Aorta (tissue), 5 donors: Measurements from ENCODE around the gene AXDND1. TPM values are rescaled to one million over a fixed set of nuclear protein-coding genes. Genes with fewer than 3 reads are reported as not detected.

Source experiments
- ATAC-seq: fragments of 200-7000 bp; cut with Tn5 transposase; one replicate; pipeline ENCODE4 v1.9.1; 2022; ENCODE audit warnings: moderate library complexity; ENCODE audit not compliant: low FRiP score
- DNase-seq, 2 donors: peaks; one replicate each; pipeline ENCODE4 v3.0.0-alpha.2; 2020
- H3K27ac ChIP-seq, 2 donors: one replicate each; pipeline ENCODE4 v1.5.1; 2013; ENCODE audit warnings: low read length in 2 of 2, mild to moderate bottlenecking in 2 of 2, moderate library complexity in 2 of 2, control low read depth in 1 of 2, inconsistent platforms in 1 of 2, low read depth in 1 of 2
- H3K27me3 ChIP-seq, 2 donors: one replicate each; pipeline ENCODE4 v1.6.1; 2013; ENCODE audit warnings: control low read depth in 1 of 2, low read length in 1 of 2, mild to moderate bottlenecking in 1 of 2, moderate library complexity in 1 of 2; ENCODE audit not compliant: insufficient read depth in 2 of 2, control insufficient read depth in 1 of 2
- H3K36me3 ChIP-seq, 2 donors: one replicate each; pipeline ENCODE4 v1.6.1; 2013; ENCODE audit warnings: control low read depth in 1 of 2, low read length in 1 of 2, mild to moderate bottlenecking in 1 of 2; ENCODE audit not compliant: insufficient read depth in 2 of 2, control insufficient read depth in 1 of 2
- H3K4me1 ChIP-seq, 2 donors: one replicate each; pipeline ENCODE4 v1.6.1; 2013; ENCODE audit warnings: low read length in 2 of 2, control low read depth in 1 of 2, mild to moderate bottlenecking in 1 of 2, moderate library complexity in 1 of 2; ENCODE audit not compliant: insufficient read depth in 2 of 2, control insufficient read depth in 1 of 2
- H3K4me3 ChIP-seq, 2 donors: one replicate each; pipeline ENCODE4 v1.5.1; 2013; ENCODE audit warnings: low read length in 2 of 2, control low read depth in 1 of 2, mild to moderate bottlenecking in 1 of 2
- H3K9me3 ChIP-seq: one replicate; pipeline ENCODE4 v1.6.1; 2013; ENCODE audit warnings: mild to moderate bottlenecking, low read length; ENCODE audit not compliant: control insufficient read depth
- WGBS, 2 donors: extraction: QIAGEN DNeasy Blood & Tissue Kit; methylation state at CpG; one replicate each; pipeline ENCODE4 v1.1.7; 2013; 5-methylcytosine and 5-hydroxymethylcytosine counted together
- intact Hi-C, 2 donors: fragments of 100-400 bp; cut with DNase I; formaldehyde crosslinking; loops; one replicate each; pipeline versions ENCODE4 v1.14.2 to v1.15.0; 2022
- polyA plus RNA-seq, 2 donors: library from polyadenylated mRNA; stranded (reverse); fragments of 200-250 nt; gene quantifications; one replicate each; pipeline ENCODE4 v1.2.3, GENCODE V29; 2013
- total RNA-seq, 2 donors: library from RNA; stranded (reverse); fragmentation: NEBNext Ultra II Directional; extraction: Animal tissue kit (Norgen Biotek cat#: 25700); gene quantifications; one replicate each; pipeline ENCODE4 v1.2.1, GENCODE V29; 2021
- donor health status: healthy with polysubstance abuse.
- donor health status: Bipolar disorder and iron deficiency.
- donor health status: DM: no; HTN: no; CAD: no.
- donor health status: DM: no; HTN: no; CAD: no.
- donor health status: DM: yes; HTN: yes; CAD: no.

The AXDND1 gene
- total and polyA plus RNA-seq, 4 donors, result not detected

DNA sequence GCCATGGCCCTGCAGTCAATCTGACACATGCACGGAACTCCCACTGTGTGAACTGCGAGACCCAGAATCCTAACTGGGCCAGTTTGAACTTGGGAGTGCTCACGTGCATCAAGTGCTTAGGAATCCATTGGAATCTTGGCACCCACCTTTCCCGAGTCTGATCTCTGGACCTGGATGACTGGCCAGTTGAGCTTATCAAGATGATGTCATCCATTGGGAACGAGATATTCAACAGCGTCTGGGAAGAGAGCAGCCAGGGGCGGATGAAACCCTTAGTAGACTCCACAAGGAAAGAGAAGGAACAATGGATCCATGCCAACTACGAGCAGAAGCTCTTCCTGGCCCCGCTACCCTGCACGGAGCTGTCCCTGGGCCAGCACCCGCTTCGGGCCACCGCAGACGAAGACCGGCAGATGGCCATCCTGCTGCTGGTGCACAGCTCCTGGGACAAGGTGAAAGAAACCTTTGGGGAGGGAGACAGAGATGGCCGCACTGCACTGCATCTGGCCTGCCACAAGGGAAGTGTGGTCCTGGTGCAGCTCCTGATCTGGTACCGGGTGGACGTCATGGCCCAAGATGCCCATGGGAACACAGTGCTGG, 222.8 kb downstream of the AXDND1 start:
- no peaks in the 10 kb centered on the region for H3K9me3 ChIP-seq
- DNase-seq, result no peak

DNA sequence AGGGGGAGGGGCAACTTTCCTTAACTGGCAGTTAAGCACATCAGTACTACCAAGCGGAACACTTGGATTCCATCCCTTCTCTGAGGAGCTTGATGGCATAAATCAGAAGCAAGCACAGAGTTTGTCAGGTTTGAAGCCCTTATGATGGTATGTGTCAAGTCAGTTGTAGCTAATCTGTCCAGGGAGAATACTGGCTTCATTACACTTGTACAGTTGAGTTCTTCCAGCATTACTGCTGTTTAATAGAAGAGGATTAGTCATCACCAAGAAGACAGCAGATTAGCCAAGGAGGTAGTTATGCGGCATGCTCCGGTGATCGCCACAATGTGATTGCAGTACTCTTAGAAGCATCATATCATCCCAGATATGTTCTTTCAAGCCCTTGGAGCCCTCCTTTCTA, 223.7 kb downstream of the AXDND1 start:
- WGBS, 2 donors, result 95% methylated on average over 4 of the region's 4 CpGs

More for the DNA sequence above, 222.8 kb downstream of the AXDND1 start:
- H3K4me1 ChIP-seq, result no peaks in the 10 kb centered on the region
- no peaks in the 10 kb centered on the region for H3K27me3 ChIP-seq
- H3K27ac ChIP-seq, result no peak overlapping the region
- ATAC-seq, result no peak
- no peaks in the 10 kb centered on the region for H3K36me3 ChIP-seq
- H3K4me3 ChIP-seq, result no peak overlapping the region
- WGBS, 2 donors, result 80 to 86% methylated on average over 18 of the region's 18 CpGs
- intact Hi-C loops, result no loop called here

DNA sequence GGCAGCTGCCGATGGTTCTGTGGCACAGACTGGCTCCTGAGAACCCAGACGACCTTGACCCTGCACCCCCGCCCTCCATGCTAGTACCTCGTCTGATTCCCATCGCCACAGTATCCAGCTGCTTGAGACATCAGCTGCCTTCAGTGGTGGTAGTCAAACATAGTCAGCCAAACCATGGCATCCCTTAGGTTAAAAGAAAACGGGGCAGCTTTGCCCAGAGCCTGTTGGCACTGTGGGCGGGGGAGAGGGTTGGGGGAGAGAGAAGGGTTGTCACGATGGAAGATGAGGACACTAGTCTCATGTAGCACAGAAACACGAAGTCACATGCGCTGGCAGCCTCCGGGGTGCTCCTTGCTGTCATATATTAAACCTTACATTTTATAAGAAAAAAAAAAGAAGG, 224.9 kb downstream of the AXDND1 start:
- ATAC-seq, result no peak
- no peak overlapping the region for H3K27ac ChIP-seq
- 92 to 93% methylated on average over 11 of the region's 11 CpGs for WGBS, 2 donors
- H3K4me3 ChIP-seq, result no peak overlapping the region
- H3K36me3 ChIP-seq, result no peaks in the 10 kb centered on the region
- no peaks in the 10 kb centered on the region for H3K4me1 ChIP-seq
- H3K27me3 ChIP-seq, result no peaks in the 10 kb centered on the region
- no peaks in the 10 kb centered on the region for H3K9me3 ChIP-seq
- no peak for DNase-seq
- intact Hi-C loops, result no loop called here

More for the DNA sequence above, 223.7 kb downstream of the AXDND1 start:
- no peak overlapping the region for H3K4me3 ChIP-seq
- H3K36me3 ChIP-seq, result no peaks in the 10 kb centered on the region
- no peaks in the 10 kb centered on the region for H3K27me3 ChIP-seq
- H3K4me1 ChIP-seq, result no peaks in the 10 kb centered on the region
- intact Hi-C loops, result no loop called here
- ATAC-seq (no peak), DNase-seq (no peak)
- no peak overlapping the region for H3K27ac ChIP-seq
- no peaks in the 10 kb centered on the region for H3K9me3 ChIP-seq

DNA sequence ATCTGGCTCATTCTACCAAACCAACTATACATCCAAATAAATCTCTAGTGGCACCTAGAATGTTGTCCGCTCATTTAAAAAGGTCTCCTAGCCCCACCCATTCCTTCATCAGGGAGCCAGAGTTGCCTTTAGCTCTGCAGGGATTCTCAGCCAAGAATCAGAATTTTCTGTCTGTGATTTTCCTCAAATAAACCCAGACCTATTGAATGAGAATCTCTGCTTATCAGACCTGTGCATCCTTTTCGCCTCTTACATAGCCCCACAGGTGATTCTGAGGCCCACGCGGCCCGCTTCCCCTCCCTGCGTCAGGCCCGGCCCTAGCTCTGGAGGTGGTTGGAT, 225.5 kb downstream of the AXDND1 start:
- Histone ChIP-seq H3K27ac (no peak overlapping the region), H3K9me3 (no peaks in the 10 kb centered on the region), H3K4me1 (no peaks in the 10 kb centered on the region), H3K27me3 (no peaks in the 10 kb centered on the region), H3K4me3 (no peak overlapping the region), H3K36me3 (no peaks in the 10 kb centered on the region)
- DNase-seq (no peak), ATAC-seq (no peak)
- intact Hi-C loops, result no loop called here
- WGBS, 2 donors, result 31 to 41% methylated on average over 7 of the region's 7 CpGs

DNA sequence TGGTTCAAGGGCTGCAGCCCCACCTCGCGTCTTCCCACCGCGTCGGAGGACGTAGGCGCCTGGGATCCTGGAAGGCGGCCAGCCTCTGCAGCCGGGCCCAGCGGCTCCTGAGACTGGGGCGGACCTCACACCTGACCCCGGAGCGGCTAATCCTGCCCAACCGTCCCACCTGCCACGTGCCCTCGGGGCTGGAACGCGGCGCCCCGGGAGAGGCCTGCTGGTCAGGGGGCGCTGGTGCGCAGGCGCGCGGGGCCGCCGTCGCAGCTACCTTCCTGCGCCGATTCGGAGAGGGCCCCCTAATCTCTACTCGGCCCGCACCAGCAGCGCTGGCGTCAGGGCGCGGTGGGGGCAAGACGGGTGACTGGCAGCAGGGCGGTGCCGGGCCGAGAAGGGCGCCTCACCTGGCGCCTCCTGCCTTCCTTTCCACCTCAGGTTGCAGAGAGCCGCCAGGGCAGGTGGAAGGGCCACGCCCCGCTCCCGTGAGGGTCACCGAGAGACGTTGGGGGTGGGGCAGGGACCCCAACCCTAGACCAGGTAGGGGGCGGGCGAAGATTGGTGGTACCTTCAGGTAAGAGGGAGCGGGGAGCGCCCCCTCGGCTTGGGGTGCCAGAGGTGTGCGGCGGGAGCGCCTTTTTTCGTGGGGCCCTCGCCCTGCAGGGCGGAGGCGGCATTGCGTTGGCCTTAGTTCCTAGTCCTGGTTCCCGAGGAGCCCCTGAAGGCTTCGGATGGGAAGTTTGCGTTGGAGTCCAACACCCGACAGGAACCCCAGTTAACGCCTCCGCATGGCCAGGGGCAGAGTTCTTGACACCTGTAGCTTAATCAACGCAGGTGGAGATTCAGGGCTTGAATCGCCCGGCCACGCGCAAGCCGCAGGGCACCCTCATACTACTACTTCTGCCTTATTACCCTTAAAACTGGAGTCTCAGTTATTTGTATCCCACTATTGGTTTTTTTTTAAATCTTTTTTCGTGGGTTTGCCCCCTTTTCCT, 226.1 kb downstream of the AXDND1 start, which contains the start of gene TDRD5:
TSS of gene TDRD5 (plus strand) at position 241 of the 989 bp plus-strand sequence. CDS start 784 bp downstream, outside the sequence.
- DNase-seq, result no peak
- H3K4me1 ChIP-seq, result no peaks in the 10 kb centered on the region
- H3K36me3 ChIP-seq, result no peaks in the 10 kb centered on the region
- peak within 1 kb of the TSS in 1 of 2 donors; percentile 28 for H3K4me3 ChIP-seq
- 12 to 13% methylated on average over 73 to 75 of the region's 75 CpGs for WGBS, 2 donors
- peak; percentile 55 for ATAC-seq
- H3K27me3 ChIP-seq, result no peaks in the 10 kb centered on the region
- no peaks in the 10 kb centered on the region for H3K9me3 ChIP-seq
- H3K27ac ChIP-seq, result no peak within 1 kb of the TSS
- intact Hi-C loops, result no loop called here

DNA sequence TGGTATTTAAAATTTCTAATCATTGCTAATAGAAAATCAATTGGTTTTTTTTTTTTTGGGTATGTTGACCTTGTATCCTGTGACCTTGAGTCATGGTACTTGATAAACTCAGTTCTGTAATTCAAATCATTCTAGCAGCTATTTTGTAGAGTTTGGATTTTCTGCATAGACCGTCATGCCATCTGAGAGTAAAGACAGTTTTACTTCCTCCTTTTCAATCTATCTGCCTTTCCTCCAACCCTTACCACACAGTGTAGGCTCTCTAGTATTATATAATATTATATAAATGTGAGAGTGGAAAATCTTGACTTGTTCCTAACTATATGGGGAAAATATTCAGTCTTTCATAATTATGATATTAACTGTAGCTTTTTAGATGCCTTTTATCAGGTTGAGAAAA, 232.9 kb downstream of the AXDND1 start:
- Histone ChIP-seq H3K9me3 (no peaks in the 10 kb centered on the region), H3K27ac (no peak overlapping the region), H3K27me3 (no peaks in the 10 kb centered on the region), H3K4me3 (no peak overlapping the region), H3K36me3 (no peaks in the 10 kb centered on the region), H3K4me1 (no peaks in the 10 kb centered on the region)
- no peak for ATAC-seq
- intact Hi-C loops, result no loop called here
- no peak for DNase-seq
- 80 to 86% methylated on average over 1 of the region's 1 CpG for WGBS, 2 donors

DNA sequence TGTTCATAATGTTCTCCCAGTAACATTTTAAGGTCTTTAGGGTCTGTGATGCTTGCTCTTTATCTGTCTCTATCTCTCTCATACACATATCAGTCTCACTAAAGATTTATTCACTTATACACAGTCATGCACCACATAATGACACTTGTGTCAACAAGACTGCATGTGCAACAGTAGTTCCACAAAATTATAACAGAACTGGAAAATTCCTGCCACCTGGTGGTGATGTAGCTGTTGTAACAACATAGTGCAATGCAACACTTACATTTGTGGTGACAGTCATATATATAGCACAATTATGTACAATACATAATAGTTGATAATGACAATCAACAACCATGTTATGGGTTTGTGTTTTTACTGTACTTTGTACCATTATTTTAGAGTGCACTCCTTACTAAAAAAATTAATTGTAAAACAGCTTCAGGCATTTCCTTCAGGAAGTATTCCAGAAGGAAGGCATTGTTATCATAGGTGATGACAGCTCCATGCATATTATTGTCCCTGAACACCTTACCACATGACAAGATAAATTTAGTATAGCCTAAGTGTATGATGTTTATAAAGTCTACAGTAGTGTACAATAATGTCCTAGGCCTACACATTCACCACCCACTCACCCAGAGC, 234.0 kb downstream of the AXDND1 start:
- DNase-seq (no peak), ATAC-seq (no peak)
- no peaks in the 10 kb centered on the region for H3K36me3 ChIP-seq
- no peaks in the 10 kb centered on the region for H3K9me3 ChIP-seq
- no peaks in the 10 kb centered on the region for H3K27me3 ChIP-seq
- H3K4me1 ChIP-seq, result no peaks in the 10 kb centered on the region
- intact Hi-C loops, result no loop called here
- no peak overlapping the region for H3K27ac ChIP-seq
- H3K4me3 ChIP-seq, result no peak overlapping the region

DNA sequence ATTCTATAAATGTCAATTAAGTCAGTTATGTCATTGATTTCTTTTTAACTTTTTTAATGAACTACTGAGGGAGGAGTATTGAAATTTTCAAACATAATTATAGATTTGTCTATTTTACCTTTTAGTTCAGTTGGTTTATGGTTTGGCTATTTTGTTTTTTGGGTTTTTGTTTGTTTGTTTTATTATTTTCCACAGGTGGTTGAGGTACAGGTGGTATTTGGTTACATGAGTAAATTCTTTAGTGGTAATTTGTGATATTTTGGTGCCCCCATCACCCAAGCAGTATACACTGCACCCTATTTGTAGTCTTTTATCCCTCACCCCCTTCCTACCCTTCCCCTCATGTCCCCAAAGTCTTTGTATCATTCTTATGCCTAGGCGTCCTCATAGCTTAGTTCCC, 235.3 kb downstream of the AXDND1 start:
- WGBS, 2 donors, result 62 to 83% methylated on average over 1 of the region's 1 CpG
- ATAC-seq, result no peak

More for the DNA sequence above, 235.3 kb downstream of the AXDND1 start:
- Histone ChIP-seq H3K9me3 (no peaks in the 10 kb centered on the region), H3K4me1 (no peaks in the 10 kb centered on the region), H3K36me3 (no peaks in the 10 kb centered on the region), H3K27me3 (no peaks in the 10 kb centered on the region), H3K4me3 (no peak overlapping the region), H3K27ac (no peak overlapping the region)
- DNase-seq, result no peak
- intact Hi-C loops, result no loop called here
